GM11168 (cell line): ENCODE measurements around the gene RGS11.
"Not testable (repeated sequence)": the region's sequence is repeated elsewhere in the genome, so short reads cannot be mapped to it uniquely, and the experiment has no call there.

Source experiments
- in situ Hi-C: fragments of 300-500 bp; cut with MboI; formaldehyde crosslinking; loops from one replicate; pipeline ENCODE4 v1.12.0; 2022; ENCODE audit warnings: low sequenced_read_pairs; ENCODE audit not compliant: unreplicated experiment

The RGS11 gene

DNA sequence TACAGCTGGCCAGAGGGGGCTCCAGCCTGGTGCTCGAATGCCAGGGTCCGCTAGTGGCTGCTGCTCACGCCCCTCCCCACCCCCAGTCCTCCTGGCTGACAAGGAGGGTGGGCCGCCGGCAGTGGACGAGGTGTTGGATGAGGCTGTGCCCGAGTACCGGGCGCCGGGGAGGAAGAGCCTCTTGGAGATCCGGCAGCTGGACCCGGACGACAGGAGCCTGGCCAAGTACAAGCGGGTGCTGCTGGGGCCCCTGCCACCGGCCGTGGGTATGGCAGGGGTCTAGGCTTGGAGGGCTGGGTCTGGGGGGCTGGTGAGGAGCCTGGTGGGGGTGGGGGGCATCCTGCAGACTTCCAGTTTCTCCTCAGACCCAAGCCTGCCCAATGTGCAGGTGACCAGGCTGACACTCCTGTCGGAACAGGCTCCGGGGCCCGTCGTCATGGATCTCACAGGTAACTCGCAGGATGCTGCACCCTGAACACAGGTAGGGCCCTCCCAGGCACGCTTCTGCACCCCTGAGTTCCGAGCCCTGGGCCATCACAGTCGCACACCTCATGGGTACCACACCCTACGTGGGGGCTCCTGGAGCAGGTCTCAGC is 6.0 kb upstream of the RGS11 start:
- in situ Hi-C loops, result no loop called here

DNA sequence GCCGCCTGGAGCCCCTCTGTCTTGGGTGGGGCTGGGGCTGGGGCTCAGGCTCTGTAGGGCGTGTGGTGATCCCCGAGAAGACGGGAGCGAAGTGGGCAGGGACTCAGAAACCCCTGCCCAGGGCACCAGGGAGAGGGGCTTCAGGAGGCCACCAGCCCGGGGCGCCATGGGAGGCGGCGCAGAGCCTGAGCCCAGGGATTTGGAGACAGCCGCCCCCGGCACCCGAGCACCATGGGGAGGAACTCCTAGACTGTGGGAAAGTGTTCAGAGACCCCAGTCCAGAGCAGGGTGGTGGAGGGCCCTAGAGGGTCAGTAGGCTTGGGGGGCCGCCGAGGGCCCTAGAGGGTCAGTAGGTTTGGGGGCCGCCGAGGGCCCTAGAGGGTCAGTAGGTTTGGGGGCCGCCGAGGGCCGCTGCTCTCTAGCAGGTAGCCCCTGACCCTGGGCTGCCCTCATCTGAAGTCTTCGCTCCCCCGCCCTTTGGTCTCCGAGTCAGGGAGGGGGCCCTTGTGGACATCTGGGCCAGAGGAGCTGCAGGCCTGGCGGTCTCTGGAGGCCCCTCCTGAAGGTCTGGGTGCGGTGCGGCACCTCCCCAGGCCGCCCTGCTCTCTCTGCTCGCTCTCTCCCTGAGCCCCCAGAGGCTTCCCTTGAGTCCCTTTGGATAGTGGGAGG is 5.4 kb upstream of the RGS11 start:
- in situ Hi-C loops, result no loop called here

DNA sequence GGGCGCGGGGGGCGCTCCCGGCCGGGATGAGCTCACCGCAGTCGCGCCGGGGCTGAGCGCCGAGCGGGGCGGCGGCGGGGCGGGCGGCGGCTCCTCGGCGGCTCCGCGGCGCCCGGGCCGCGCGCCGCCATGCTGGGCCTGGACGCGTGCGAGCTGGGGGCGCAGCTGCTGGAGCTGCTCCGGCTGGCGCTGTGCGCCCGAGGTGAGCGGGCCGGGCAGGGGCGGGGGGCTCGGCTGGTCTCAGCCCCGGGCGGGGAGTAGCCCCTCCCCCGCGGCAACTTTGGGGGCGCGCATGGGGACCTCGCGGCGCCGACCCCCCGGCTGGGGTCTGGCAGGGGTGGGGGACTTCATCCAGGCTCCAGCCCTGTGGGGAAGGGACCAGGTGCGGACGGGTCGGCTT is 4.8 kb upstream of the RGS11 start, which contains the start of gene ARHGDIG:
ARHGDIG (plus strand) TSS at position 40 of the 400 bp plus-strand sequence; CDS start at position 130, 90 bp downstream.
- in situ Hi-C loops, result no loop called here

DNA sequence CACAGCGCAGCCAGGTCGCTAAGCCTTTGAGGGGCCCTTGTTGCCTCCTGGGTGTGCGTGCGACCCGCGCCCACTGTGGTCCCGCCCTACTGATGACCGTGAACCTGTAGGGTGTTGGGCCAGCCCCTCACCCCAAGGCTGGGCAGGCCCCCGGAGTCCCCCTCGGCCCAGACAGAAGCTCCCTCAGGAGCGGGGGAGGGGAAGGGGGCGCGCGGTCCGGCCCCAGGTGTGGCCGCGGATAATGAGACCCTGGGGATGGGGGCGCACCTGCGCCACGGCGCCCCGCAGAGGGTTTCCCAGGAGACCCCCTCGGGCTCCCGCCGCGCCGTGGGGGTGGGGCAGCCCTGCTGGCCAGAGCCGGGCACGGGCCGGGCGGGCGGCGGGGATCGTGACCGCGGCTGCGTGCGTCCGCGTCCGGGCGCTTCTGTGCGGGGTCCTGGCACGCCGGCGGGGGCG is 4.3 kb upstream of the RGS11 start:
- in situ Hi-C loops, result no loop called here

DNA sequence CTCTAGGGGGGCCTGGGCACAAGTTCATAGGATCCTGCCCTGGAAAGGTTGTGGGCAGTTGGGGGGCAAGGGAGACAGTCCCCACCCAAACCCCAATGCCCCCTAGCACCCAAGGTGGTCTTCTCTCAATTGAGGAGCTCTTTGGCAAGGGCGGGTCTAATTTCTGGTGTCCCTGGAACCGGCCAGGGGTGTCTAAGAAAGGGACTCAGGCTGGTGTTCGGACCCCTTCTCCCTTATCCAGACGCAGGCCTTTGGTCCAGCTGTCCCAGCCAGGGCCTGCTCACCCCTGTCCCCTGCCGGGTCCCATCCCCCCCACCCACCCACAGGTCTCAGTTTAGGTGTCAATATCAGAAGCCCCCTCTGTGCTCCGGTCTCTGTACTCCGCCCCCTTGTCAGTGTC is 3.8 kb upstream of the RGS11 start:
- in situ Hi-C loops, result no loop called here

DNA sequence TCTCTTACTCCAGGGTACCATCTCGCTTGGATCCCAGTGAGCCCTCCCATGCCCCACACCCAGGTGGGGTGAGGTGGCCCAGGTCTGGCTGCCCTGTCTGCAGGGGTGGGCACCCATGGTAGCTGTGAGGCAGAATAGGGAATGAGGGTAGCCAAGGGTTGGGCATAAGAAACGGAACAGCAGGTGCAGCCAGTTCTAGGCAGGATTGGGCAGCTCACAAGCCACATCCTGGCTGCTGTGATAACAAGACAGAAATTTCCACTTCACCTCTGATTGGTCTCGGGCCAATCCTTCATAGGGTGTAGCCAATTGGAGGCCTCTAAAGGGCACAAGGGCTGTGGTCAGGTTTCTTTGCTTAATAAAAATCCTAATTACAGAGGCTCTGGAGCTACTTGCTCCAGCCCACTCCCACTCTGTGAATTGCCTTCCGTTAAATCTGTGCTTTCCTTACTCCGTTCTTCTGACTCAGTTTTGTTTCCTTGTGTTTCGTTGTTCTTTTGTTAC is 3.2 kb upstream of the RGS11 start:
- in situ Hi-C loops, result no loop called here

GRCh38 chr16:276426-277077 is 808 bp upstream of the RGS11 start:
- in situ Hi-C loops, result no loop called here

DNA sequence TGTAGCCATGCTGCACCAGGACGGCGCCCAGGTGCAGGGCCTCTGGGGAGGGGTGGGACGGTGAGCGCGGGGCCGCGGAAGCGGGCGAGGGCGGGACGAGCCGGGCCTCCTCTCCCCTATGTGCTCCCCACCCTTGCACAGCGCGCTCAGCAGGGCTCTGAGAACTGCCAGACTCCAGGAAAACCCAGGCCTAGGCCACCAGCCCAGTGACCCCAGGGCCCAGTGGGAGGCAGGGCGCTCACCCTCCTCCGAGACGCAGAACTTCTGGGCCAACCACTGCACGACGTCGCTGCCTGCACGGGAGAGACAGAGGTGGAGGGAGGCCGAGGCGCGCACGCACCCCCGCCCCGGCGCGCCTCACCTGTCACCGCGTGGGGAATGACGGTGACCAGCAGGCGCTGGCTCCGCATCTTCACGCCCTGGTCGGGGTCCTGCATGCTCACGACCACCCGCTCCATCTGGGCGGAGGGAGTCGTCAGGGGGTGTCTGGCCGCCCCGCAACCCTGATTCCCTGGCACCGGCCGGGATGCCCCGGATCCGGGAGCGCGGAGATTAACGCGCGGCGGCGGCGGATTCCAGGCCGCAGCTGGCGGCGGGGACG is 603 bp downstream of the RGS11 start:
- in situ Hi-C loops, result no loop called here

DNA sequence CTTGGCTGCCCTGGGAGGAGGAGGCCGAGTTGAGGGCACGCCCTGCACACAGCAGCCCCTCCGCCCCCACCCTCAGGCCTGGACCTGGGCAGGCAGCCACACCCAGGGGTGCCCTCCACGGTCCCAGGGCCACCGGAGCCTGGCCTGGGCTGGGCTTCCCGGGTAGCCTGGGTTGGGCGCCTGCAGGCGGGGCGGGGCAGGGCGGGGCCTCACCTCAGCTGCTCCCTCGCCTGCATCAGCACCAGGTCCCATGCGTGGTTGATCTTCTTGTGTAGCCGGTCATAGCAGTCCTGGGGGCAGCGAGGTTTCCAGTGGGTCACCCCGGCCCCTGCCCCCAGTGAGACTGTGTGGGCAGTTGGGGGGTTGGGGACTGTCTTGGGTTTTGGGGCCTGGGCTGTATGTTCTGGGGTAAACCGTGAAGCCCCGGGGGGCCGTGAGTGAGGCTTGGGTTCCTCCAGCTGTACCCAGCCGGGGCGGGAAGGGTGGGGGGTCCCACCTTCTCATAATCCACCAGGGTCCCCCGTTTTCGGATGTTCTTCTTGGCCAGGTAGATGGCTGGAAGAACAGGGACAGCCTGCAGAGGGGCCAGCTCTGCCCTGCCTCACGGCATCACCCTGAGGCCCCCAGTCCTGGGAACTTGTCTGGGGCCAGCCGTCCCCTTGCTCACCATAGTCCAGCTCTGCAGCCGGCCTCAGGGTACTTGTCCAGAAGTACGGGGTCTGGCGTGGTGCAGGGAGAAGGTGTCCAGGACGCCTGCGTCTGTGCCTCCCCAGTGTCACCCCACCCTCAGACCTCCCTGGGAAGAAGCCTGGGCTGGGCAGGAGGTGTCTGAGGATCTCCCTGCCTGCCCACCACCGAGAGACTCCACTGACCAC is 2.0 kb downstream of the RGS11 start:
- in situ Hi-C loops, result no loop called here

DNA sequence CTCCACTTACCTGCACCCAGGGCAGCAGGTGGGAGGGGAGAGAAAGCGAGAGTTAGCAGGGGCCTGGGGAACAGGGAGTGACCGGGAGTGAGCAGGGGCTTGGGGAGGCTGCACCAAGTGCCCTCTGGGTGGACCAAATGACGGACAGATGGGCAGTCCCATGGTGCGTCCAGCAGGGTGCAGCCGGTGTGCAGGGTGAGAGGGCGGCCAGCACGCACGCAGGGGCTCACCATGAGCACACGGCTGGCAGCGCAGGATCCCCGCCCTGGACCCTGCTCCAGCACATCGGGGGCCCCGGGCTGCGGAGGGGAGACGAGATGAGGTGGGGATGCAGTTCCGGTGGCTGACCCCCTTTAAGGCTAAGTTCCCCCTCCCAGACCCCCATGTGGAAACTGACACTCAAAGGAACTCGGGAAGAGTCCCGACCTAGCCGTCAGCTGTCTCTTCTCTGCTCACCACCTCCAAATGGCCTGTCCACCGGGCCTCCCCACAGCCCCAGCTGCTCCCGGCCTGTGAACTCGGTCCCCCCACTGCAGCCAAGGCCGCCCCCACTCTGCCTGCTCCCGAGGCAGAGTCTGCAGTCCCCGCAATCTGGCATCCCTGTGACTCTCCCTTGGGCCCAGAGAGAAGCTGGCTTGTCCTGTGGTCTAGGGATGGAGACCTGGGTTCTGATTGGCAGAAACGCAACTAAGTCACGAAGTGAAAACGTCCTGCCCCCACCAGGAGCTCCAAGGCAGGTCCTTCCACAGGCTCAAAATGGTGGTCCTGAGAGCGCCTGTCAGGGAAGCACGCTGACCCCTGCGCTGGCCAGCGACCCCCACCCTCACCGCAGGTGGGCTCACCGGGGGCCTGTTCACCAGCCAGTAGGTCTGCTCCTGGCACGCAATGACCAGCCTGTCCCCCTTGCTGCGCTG is 2.9 kb downstream of the RGS11 start:
- in situ Hi-C loops, result no loop called here

GRCh38 chr16:270381-271255 is 5.1 kb downstream of the RGS11 start:
- in situ Hi-C loops, result no loop called here

- in situ Hi-C loops, result no loop called here
Measured at GRCh38 chr16:269061-269796, 6.5 kb downstream of the RGS11 start.

- in situ Hi-C loops, result no loop called here
Measured at GRCh38 chr16:268141-269053, 7.3 kb downstream of the RGS11 start.

DNA sequence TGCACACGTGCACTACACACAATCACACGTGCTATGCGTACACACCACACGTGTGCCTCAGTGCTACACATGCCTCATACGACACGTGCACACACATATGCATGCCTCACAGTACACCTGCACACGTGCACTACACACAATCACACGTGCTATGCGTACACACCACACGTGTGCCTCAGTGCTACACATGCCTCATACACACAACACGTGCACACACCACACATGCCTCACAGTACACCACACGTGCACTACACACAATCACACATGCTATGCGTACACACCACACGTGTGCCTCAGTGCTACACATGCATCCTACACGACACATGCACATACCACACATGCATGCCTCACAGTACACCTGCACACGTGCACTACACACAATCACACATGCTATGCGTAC is 8.2 kb downstream of the RGS11 start:
- in situ Hi-C loops, result not testable (repeated sequence)

DNA sequence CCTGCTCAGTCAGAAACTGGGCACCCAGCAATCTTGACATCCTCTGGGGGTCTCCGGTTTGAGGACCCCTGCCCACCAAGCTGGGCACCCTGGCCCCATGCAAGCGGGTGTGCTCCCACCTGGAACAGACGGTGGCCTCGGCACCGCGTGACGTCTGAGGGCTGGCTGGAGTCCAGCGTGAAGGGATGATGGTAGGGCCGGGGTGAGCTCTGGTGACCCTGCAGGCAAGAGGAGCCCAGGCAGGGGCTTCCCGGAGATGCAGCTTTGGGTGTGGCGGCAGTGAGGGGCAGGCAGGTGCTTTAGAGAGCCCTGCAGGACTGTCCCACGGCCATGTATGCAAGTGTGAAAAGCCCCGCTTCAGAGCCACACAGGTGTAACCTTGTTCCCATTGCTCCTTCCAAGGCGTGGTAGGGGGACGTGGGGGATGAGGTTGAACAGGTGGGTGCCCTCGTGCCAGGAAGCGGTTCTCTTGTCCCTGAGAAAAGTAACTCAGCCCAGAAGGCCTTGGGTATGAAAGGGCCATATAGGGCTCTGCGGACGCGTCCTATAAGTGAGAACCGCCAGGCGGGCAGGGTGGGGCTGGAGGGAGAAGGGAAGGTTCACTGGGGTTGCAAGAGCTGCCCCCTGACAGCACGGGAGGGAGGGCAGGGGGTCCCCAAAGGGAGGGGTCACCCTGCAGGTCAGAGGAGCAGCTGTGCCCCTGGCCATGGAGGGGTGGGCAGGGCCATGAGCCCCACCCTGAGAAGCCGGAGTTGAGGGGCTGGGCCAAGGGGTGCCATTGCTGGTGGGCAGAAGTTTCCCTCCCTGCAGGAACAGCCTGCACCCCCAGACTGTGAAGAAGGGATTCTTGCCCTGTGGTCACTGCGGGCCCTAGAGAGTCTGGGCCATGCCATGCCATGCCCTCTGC is 9.2 kb downstream of the RGS11 start:
- in situ Hi-C loops, result no loop called here
